NCI-H526 treated with DMSO at 0.1 percent for 48 hours (cell line): ENCODE measurements around the gene MACF1.

Source experiments
- DNase-seq: peaks from one replicate; lab custom pipeline; 2025; lab: John Stamatoyannopoulos, UW

The MACF1 gene

GRCh38 chr1:39261712-39262221 is 57.3 kb downstream of the MACF1 start:
- no peak for DNase-seq

- no peak for DNase-seq
These were observed 58.3 kb downstream of the MACF1 start for GRCh38 chr1:39262802-39263201.

GRCh38 chr1:39266269-39266668 is 61.8 kb downstream of the MACF1 start:
- no peak for DNase-seq

- DNase-seq, result no peak
These were observed 62.3 kb downstream of the MACF1 start for GRCh38 chr1:39266792-39267191.

- no peak for DNase-seq
These were observed 63.7 kb downstream of the MACF1 start for GRCh38 chr1:39268112-39268581.

GRCh38 chr1:39268906-39269305 is 64.4 kb downstream of the MACF1 start:
- DNase-seq, result no peak

- DNase-seq, result no peak
These were observed 64.9 kb downstream of the MACF1 start for GRCh38 chr1:39269349-39269748.

- DNase-seq, result no peak
These were observed 65.4 kb downstream of the MACF1 start for GRCh38 chr1:39269791-39270342.

- no peak for DNase-seq
These were observed 65.9 kb downstream of the MACF1 start for GRCh38 chr1:39270368-39270767.

GRCh38 chr1:39272027-39272797 is 67.7 kb downstream of the MACF1 start:
- DNase-seq, result no peak

GRCh38 chr1:39272798-39273469 is 68.4 kb downstream of the MACF1 start:
- DNase-seq, result no peak

GRCh38 chr1:39275836-39276507 is 71.5 kb downstream of the MACF1 start:
- DNase-seq, result no peak

GRCh38 chr1:39277879-39278278 is 73.4 kb downstream of the MACF1 start:
- no peak for DNase-seq

- no peak for DNase-seq
These were observed 78.2 kb downstream of the MACF1 start for GRCh38 chr1:39282537-39283216.

GRCh38 chr1:39283858-39284257 is 79.4 kb downstream of the MACF1 start:
- no peak for DNase-seq

- no peak for DNase-seq
These were observed 83.0 kb downstream of the MACF1 start for GRCh38 chr1:39287541-39287940.

GRCh38 chr1:39288735-39289465 is 84.4 kb downstream of the MACF1 start:
- no peak for DNase-seq

GRCh38 chr1:39292401-39292800 is 87.9 kb downstream of the MACF1 start:
- DNase-seq, result no peak

- DNase-seq, result no peak
These were observed 89.0 kb downstream of the MACF1 start for GRCh38 chr1:39293375-39294070.

- DNase-seq, result no peak
These were observed 90.0 kb downstream of the MACF1 start for GRCh38 chr1:39294531-39294930.
